Measurements from ENCODE around the gene HDAC9. TPM values are rescaled to one million over a fixed set of nuclear protein-coding genes. Genes with fewer than 3 reads are reported as not detected.
"Not testable (repeated sequence)": the region's sequence is repeated elsewhere in the genome, so short reads cannot be mapped to it uniquely, and the experiment has no call there.

Gene HDAC9
- total RNA-seq, 2 experiments from 2014 or later, result 1.5 to 3.0 TPM

- CTCF ChIA-PET, result no interaction called here
- no peaks in the 10 kb centered on the region for H3K36me3 Mint-ChIP-seq (ENCODE audit: low read depth)
- ATAC-seq, result no peak
Observed at GRCh38 chr7:18962031-18962430, 466.5 kb downstream of the HDAC9 start.

DNA sequence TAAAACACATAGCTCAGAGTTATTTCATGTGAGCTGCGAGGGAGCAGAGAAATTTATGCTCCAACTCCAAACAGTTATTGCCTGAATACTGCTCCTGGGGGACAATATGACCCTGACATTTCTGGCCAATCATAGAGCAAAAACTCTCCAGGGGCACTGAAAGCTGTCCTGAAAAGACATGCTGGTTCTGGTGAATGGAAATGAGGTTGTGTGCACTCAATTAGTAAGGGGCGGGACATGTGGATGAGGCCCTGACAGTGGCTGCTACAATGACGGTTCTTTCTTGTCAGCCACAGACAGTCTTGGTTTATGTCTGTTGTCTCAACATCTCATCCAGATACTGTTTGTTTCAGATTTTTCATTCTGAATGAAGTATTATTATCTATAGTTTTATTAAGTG, 470.1 kb downstream of the HDAC9 start:
- intact Hi-C loops (cut with micrococcal nuclease), result no loop called here
- Mint-ChIP-seq H3K4me3 (no peak overlapping the region), H3K27me3 (no peaks in the 10 kb centered on the region), H3K36me3 (ENCODE audit: low read depth) (no peaks in the 10 kb centered on the region), H3K9me3 (peaks cover 3% of the 10 kb centered on the region), H3K4me1 (ENCODE audit: low read depth) (no peaks in the 10 kb centered on the region), H3K27ac (no peak overlapping the region)
- CTCF ChIA-PET, result no interaction called here
- no peak for TF ChIP-seq CTCF (IDR thresholded peaks at IDR 0.05)
- no peak for ATAC-seq
- POLR2A ChIA-PET, result no interaction called here
- DNase-seq, result no peak

More at GRCh38 chr7:18962031-18962430, 466.5 kb downstream of the HDAC9 start:
- no peaks in the 10 kb centered on the region for H3K27me3 Mint-ChIP-seq
- H3K4me1 Mint-ChIP-seq (ENCODE audit: low read depth), result no peaks in the 10 kb centered on the region
- H3K4me3 Mint-ChIP-seq, result no peak overlapping the region
- H3K27ac Mint-ChIP-seq, result no peak overlapping the region
- H3K9me3 Mint-ChIP-seq, result no peaks in the 10 kb centered on the region
- POLR2A ChIA-PET, result no interaction called here
- intact Hi-C loops (cut with micrococcal nuclease), result no loop called here
- no peak for DNase-seq
- TF ChIP-seq CTCF (IDR thresholded peaks at IDR 0.05), result no peak

GRCh38 chr7:18967755-18968154, 472.2 kb downstream of the HDAC9 start:
- POLR2A ChIA-PET; H3K27ac Mint-ChIP-seq; H3K9me3 Mint-ChIP-seq; H3K36me3 Mint-ChIP-seq (ENCODE audit: low read depth); ATAC-seq; H3K4me3 Mint-ChIP-seq; H3K27me3 Mint-ChIP-seq; H3K4me1 Mint-ChIP-seq (ENCODE audit: low read depth); CTCF ChIA-PET; DNase-seq; intact Hi-C loops (cut with micrococcal nuclease): not testable (repeated sequence)

GRCh38 chr7:18971839-18972238, 476.3 kb downstream of the HDAC9 start:
- no peaks in the 10 kb centered on the region for H3K4me1 Mint-ChIP-seq (ENCODE audit: low read depth)
- intact Hi-C loops (cut with micrococcal nuclease), result no loop called here
- ChIA-PET CTCF (no interaction called here), POLR2A (no interaction called here)
- peaks cover 3% of the 10 kb centered on the region for H3K9me3 Mint-ChIP-seq
- H3K36me3 Mint-ChIP-seq (ENCODE audit: low read depth), result no peaks in the 10 kb centered on the region
- no peak overlapping the region for H3K4me3 Mint-ChIP-seq
- no peaks in the 10 kb centered on the region for H3K27me3 Mint-ChIP-seq
- TF ChIP-seq CTCF (IDR thresholded peaks at IDR 0.05), result no peak
- ATAC-seq, result no peak
- no peak overlapping the region for H3K27ac Mint-ChIP-seq
- DNase-seq, result no peak

- Mint-ChIP-seq H3K36me3 (ENCODE audit: low read depth) (no peaks in the 10 kb centered on the region), H3K4me1 (ENCODE audit: low read depth) (no peaks in the 10 kb centered on the region), H3K9me3 (peaks cover 2% of the 10 kb centered on the region), H3K4me3 (no peak overlapping the region), H3K27ac (no peak overlapping the region), H3K27me3 (no peaks in the 10 kb centered on the region)
- DNase-seq (no peak), ATAC-seq (no peak)
- ChIA-PET CTCF (no interaction called here), POLR2A (no interaction called here)
- intact Hi-C loops (cut with micrococcal nuclease), result no loop called here
- no peak for TF ChIP-seq CTCF (IDR thresholded peaks at IDR 0.05)
Observed at GRCh38 chr7:18974803-18975202, 479.3 kb downstream of the HDAC9 start.

GRCh38 chr7:18975276-18975675, 479.7 kb downstream of the HDAC9 start:
- H3K27ac Mint-ChIP-seq, result no peak overlapping the region
- H3K36me3 Mint-ChIP-seq (ENCODE audit: low read depth), result no peaks in the 10 kb centered on the region
- POLR2A ChIA-PET, result no interaction called here
- TF ChIP-seq CTCF (IDR thresholded peaks at IDR 0.05), result no peak
- DNase-seq, result no peak
- H3K4me3 Mint-ChIP-seq, result no peak overlapping the region
- CTCF ChIA-PET, result no interaction called here
- H3K4me1 Mint-ChIP-seq (ENCODE audit: low read depth), result no peaks in the 10 kb centered on the region
- no peaks in the 10 kb centered on the region for H3K27me3 Mint-ChIP-seq
- intact Hi-C loops (cut with micrococcal nuclease), result no loop called here
- ATAC-seq, result no peak
- H3K9me3 Mint-ChIP-seq, result peaks cover 3% of the 10 kb centered on the region

Data from activated CD8-positive, alpha-beta T cell treated with anti-CD3 and anti-CD28 coated beads for 36 hours (primary cell).